ENCODE results near the gene DCLRE1C. TPM values are rescaled to one million over a fixed set of nuclear protein-coding genes. Genes with fewer than 3 reads are reported as not detected.
A peak's percentile ranks its signal among the peaks of the same experiment; 100 is the strongest.

DCLRE1C gene
- polyA plus RNA-seq, 2 of the 4 experiments (the other 2 are of a cell fraction), result 4.6 to 8.3 TPM

- TF ChIP-seq ELK1 (IDR thresholded peaks at IDR 0.05; ENCODE audit: low read depth, low read length), result no peak
- no peak for TF ChIP-seq RARB (CRISPR knock-in tag; IDR thresholded peaks at IDR 0.05)
- TF ChIP-seq, protein P1, sequence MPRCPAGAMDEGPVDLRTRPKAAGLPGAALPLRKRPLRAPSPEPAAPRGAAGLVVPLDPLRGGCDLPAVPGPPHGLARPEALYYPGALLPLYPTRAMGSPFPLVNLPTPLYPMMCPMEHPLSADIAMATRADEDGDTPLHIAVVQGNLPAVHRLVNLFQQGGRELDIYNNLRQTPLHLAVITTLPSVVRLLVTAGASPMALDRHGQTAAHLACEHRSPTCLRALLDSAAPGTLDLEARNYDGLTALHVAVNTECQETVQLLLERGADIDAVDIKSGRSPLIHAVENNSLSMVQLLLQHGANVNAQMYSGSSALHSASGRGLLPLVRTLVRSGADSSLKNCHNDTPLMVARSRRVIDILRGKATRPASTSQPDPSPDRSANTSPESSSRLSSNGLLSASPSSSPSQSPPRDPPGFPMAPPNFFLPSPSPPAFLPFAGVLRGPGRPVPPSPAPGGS (IDR thresholded peaks at IDR 0.05), result no peak
- no peak for TF ChIP-seq HOXA7 (CRISPR knock-in tag; IDR thresholded peaks at IDR 0.05)
Observed at GRCh38 chr10:14859043-14859442, 94.9 kb downstream of the DCLRE1C start (continued).

- ATAC-seq (no peak), FAIRE-seq (no peak), DNase-seq (ENCODE audit: low read depth in 1 of 2, low spot score in 1 of 2) (no peak)
- CTCF ChIA-PET, result interaction anchor here (0.8 to 1.6 kb wide), 3 partner anchors 12 to 17 kb away, joined by 3 to 4 read pairs (median 3); no protein-coding TSS in a partner anchor
- Histone ChIP-seq H3K4me3 (no peak overlapping the region), H3K4me2 (no peak overlapping the region), H3K27ac (no peak overlapping the region), H3K9me3 (no peaks in the 10 kb centered on the region), H3K4me1 (peaks cover 10% of the 10 kb centered on the region; the same call in 2 of the 3 replicates)
- 88% methylated on average over 6 of the region's 6 CpGs for WGBS (ENCODE audit: missing lambda C conversion rate)
- POLR2A ChIA-PET, result no interaction called here
- TF ChIP-seq REST (IDR thresholded peaks at IDR 0.05) (no peak), GATA3 (IDR thresholded peaks at IDR 0.05; ENCODE audit: borderline replicate concordance) (no peak), NPAS2 (CRISPR knock-in tag; IDR thresholded peaks at IDR 0.05; ENCODE audit: borderline replicate concordance) (no peak), RAD21 (conservative IDR thresholded peaks at IDR 0.05 in 1 of 2, IDR thresholded peaks at IDR 0.05 in 1 of 2) (no peak), RCOR1 (IDR thresholded peaks at IDR 0.05; ENCODE audit: low read depth, low read length) (no peak), FOSL2 (IDR thresholded peaks at IDR 0.05) (no peak), FOSL2 (CRISPR knock-in tag; IDR thresholded peaks at IDR 0.05) (no peak)
- TF ChIP-seq, protein P2, sequence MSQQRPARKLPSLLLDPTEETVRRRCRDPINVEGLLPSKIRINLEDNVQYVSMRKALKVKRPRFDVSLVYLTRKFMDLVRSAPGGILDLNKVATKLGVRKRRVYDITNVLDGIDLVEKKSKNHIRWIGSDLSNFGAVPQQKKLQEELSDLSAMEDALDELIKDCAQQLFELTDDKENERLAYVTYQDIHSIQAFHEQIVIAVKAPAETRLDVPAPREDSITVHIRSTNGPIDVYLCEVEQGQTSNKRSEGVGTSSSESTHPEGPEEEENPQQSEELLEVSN (IDR thresholded peaks at IDR 0.05; ENCODE audit: borderline replicate concordance, low read depth), result no peak
- TF ChIP-seq, protein P1 (IDR thresholded peaks at IDR 0.05), result no peak
Observed at GRCh38 chr10:14858338-14858960, 95.4 kb downstream of the DCLRE1C start.

GRCh38 chr10:14855453-14855852 lies 98.4 kb downstream of the DCLRE1C start:
- Histone ChIP-seq H3K4me3 (no peak overlapping the region), H3K4me1 (0 out of 3 replicates have a peak, but pooled peaks cover 4% of the 10 kb centered on the region), H3K27ac (no peak overlapping the region), H3K9me3 (no peaks in the 10 kb centered on the region), H3K4me2 (no peak overlapping the region)
- FAIRE-seq, result peak; percentile 43
- WGBS (ENCODE audit: missing lambda C conversion rate), result 91% methylated on average over 1 of the region's 1 CpG
- POLR2A ChIA-PET, result no interaction called here
- CTCF ChIA-PET, result no interaction called here
- DNase-seq (ENCODE audit: low read depth in 1 of 2, low spot score in 1 of 2), result no peak
- ATAC-seq, result no peak
- TF ChIP-seq ELK1 (IDR thresholded peaks at IDR 0.05; ENCODE audit: low read depth, low read length) (no peak), EHF (CRISPR knock-in tag; IDR thresholded peaks at IDR 0.05) (no peak)

All from A549 (cell line).